Keratinocyte (primary cell): ENCODE measurements around the gene C1orf232. TPM values are rescaled to one million over a fixed set of nuclear protein-coding genes. Genes with fewer than 3 reads are reported as not detected.

Experiments used
- DNase-seq: peaks from one replicate; pipeline ENCODE4 v3.0.0-alpha.2; 2011; ENCODE audit warnings: low read depth, missing footprints, low spot score
- FAIRE-seq: peaks from 2 replicates; lab custom pipeline; 2011; peaks lifted over from hg19 to GRCh38; lab: Jason Lieb, UNC
- H2AFZ ChIP-seq: 2 replicates; pipeline ENCODE4 v1.6.0; 2012; ENCODE audit warnings: low read length, control low read depth, inconsistent platforms; ENCODE audit not compliant: control insufficient read depth
- H3K27ac ChIP-seq: 2 replicates; pipeline ENCODE4 v1.5.1; 2011; ENCODE audit warnings: low read length; ENCODE audit not compliant: control insufficient read depth, insufficient read depth
- H3K27me3 ChIP-seq: 3 replicates; pipeline ENCODE4 v1.6.0; 2011; ENCODE audit warnings: low read length; ENCODE audit not compliant: control insufficient read depth, insufficient read depth; ENCODE audit errors: extremely low read depth
- H3K36me3 ChIP-seq, 2 experiments: 2 replicates in 1 of 2; 3 replicates in 1 of 2; pipeline ENCODE4 v1.5.1; 2011; ENCODE audit warnings: low read length in 2 of 2, mild to moderate bottlenecking in 1 of 2; ENCODE audit not compliant: control insufficient read depth in 2 of 2, insufficient read depth in 2 of 2; ENCODE audit errors: extremely low read depth in 1 of 2
- H3K4me1 ChIP-seq: 3 replicates; pipeline ENCODE4 v1.5.1; 2011; ENCODE audit warnings: low read length; ENCODE audit not compliant: control insufficient read depth, insufficient read depth; ENCODE audit errors: extremely low read depth
- H3K4me2 ChIP-seq: 3 replicates; pipeline ENCODE4 v1.6.0; 2011; ENCODE audit warnings: low read depth, low read length; ENCODE audit not compliant: control insufficient read depth, insufficient read depth; ENCODE audit errors: extremely low read depth
- H3K4me3 ChIP-seq, 3 experiments: fragments of 200-600 bp in 1 of 3; sonication (generic) in 1 of 3; 2 replicates in 2 of 3; 3 replicates in 1 of 3; pipeline ENCODE4 v1.5.1; 2011 to 2016; ENCODE audit warnings: low read length in 3 of 3, mild to moderate bottlenecking in 3 of 3, control low read depth in 2 of 3, inconsistent platforms in 1 of 3, low read depth in 1 of 3, mixed read lengths in 1 of 3, mixed run types in 1 of 3, moderate library complexity in 1 of 3; ENCODE audit not compliant: control insufficient read depth in 2 of 3, insufficient read depth in 2 of 3; ENCODE audit errors: extremely low read depth in 1 of 3
- H3K79me2 ChIP-seq: 2 replicates; pipeline ENCODE4 v1.6.0; 2012; ENCODE audit warnings: low read length; ENCODE audit not compliant: control insufficient read depth, insufficient read depth
- H3K9ac ChIP-seq: 3 replicates; pipeline ENCODE4 v1.6.0; 2011; ENCODE audit warnings: low read length; ENCODE audit not compliant: control insufficient read depth, insufficient read depth; ENCODE audit errors: extremely low read depth
- H3K9me1 ChIP-seq: 3 replicates; pipeline ENCODE4 v1.6.0; 2011; ENCODE audit warnings: low read length; ENCODE audit not compliant: control insufficient read depth, insufficient read depth; ENCODE audit errors: extremely low read depth
- H3K9me3 ChIP-seq: 2 replicates; pipeline ENCODE4 v1.5.1; 2012; ENCODE audit warnings: low read depth, low read length; ENCODE audit not compliant: control insufficient read depth
- H4K20me1 ChIP-seq: 3 replicates; pipeline ENCODE4 v1.6.0; 2011; ENCODE audit warnings: low read length; ENCODE audit not compliant: control insufficient read depth, insufficient read depth; ENCODE audit errors: extremely low read depth
- CTCF ChIP-seq, 3 experiments: IDR thresholded peaks in 1 of 3; conservative IDR thresholded peaks in 1 of 3; optimal IDR thresholded peaks in 1 of 3; 2 replicates in 2 of 3; 3 replicates in 1 of 3; pipeline versions ENCODE3 to v1.5.1; 2011; ENCODE audit warnings: low read length in 3 of 3, mild to moderate bottlenecking in 3 of 3, moderate library complexity in 2 of 3, control low read depth in 1 of 3, inconsistent platforms in 1 of 3; ENCODE audit not compliant: insufficient read depth in 2 of 3; ENCODE audit errors: extremely low read depth in 1 of 3
- EZH2 ChIP-seq: IDR thresholded peaks from one replicate; pipeline ENCODE4 v1.6.1; 2012; ENCODE audit warnings: inconsistent platforms, mild to moderate bottlenecking, low read length, moderate library complexity
- dilution Hi-C: fragments of 300-500 bp; cut with MboI; formaldehyde crosslinking; loops from one replicate; pipeline ENCODE4 v1.7.0; 2020; ENCODE audit warnings: low sequenced_read_pairs; ENCODE audit not compliant: extremely low pct_ligation_motif_present
- polyA plus RNA-seq, 5 experiments: library from polyadenylated mRNA; depleted of rRNA in 3 of 5; stranded (reverse) in 3 of 5; stranded (forward) in 1 of 5; unstranded in 1 of 5; fragments of >200 nt; gene quantifications; 1 replicate in 1 of 5; 2 replicates in 3 of 5; 3 replicates in 1 of 5; pipeline versions ENCODE4 v1.2.1 to v1.2.3, GENCODE V29; 2011 to 2012; ENCODE audit warnings: missing spikeins in 2 of 5, low read depth in 1 of 5, low replicate concordance in 1 of 5

The C1orf232 gene
- polyA plus RNA-seq, 1 donor (not counting 4 experiments of a cell fraction or from before 2014, with no cell fraction given), result not detected

GRCh38 chr1:26159743-26160039 lies 9.1 kb downstream of the C1orf232 start:
- Histone ChIP-seq H3K4me3 (no peak overlapping the region), H3K27me3 (peaks cover 13% of the 10 kb centered on the region), H3K9ac (no peak overlapping the region), H3K79me2 (no peaks in the 10 kb centered on the region), H3K9me3 (no peaks in the 10 kb centered on the region), H3K4me2 (no peak overlapping the region), H3K27ac (no peak overlapping the region), H3K36me3 (no peaks in the 10 kb centered on the region), H4K20me1 (no peaks in the 10 kb centered on the region), H2AFZ (no peak overlapping the region), H3K4me1 (peaks cover 20% of the 10 kb centered on the region), H3K9me1 (no peaks in the 10 kb centered on the region)
- TF ChIP-seq CTCF (optimal IDR thresholded peaks at IDR 0.05 in 1 of 3, IDR thresholded peaks at IDR 0.05 in 1 of 3, conservative IDR thresholded peaks at IDR 0.05 in 1 of 3; ENCODE audit: extremely low read depth in 1 of 3, insufficient read depth in 2 of 3, low read length in 3 of 3) (no peak), EZH2 (no peak)
- FAIRE-seq, result no peak
- dilution Hi-C loops, result no loop called here
- DNase-seq, result no peak

GRCh38 chr1:26158908-26159742 lies 9.6 kb downstream of the C1orf232 start, which contains the start of gene FAM110D:
FAM110D (plus strand) TSS chr1:26159079; CDS start chr1:26161292, 2,213 bp downstream.
- no peak within 1 kb of the TSS for H3K4me2 ChIP-seq
- DNase-seq, result no peak

More at GRCh38 chr1:26158908-26159742, 9.6 kb downstream of the C1orf232 start, which contains the start of gene FAM110D:
- no peak within 1 kb of the TSS for H3K27ac ChIP-seq
- peaks cover 13% of the 10 kb centered on the region for H3K27me3 ChIP-seq
- H3K9ac ChIP-seq, result no peak within 1 kb of the TSS
- no peaks in the 10 kb centered on the region for H3K9me1 ChIP-seq
- H3K79me2 ChIP-seq, result no peaks in the 10 kb centered on the region
- peaks cover 20% of the 10 kb centered on the region for H3K4me1 ChIP-seq
- H2AFZ ChIP-seq, result no peak within 1 kb of the TSS
- H3K9me3 ChIP-seq, result no peaks in the 10 kb centered on the region
- dilution Hi-C loops, result no loop called here
- H3K4me3 ChIP-seq, result no peak within 1 kb of the TSS
- no peak for FAIRE-seq
- TF ChIP-seq CTCF (optimal IDR thresholded peaks at IDR 0.05 in 1 of 3, IDR thresholded peaks at IDR 0.05 in 1 of 3, conservative IDR thresholded peaks at IDR 0.05 in 1 of 3; ENCODE audit: extremely low read depth in 1 of 3, insufficient read depth in 2 of 3, low read length in 3 of 3) (no peak), EZH2 (no peak)
- H3K36me3 ChIP-seq, result no peaks in the 10 kb centered on the region
- H4K20me1 ChIP-seq, result no peaks in the 10 kb centered on the region
